ENCODE measurements around the gene SMIM26. TPM values are rescaled to one million over a fixed set of nuclear protein-coding genes. Genes with fewer than 3 reads are reported as not detected.

SMIM26 gene
- total and polyA plus RNA-seq, 2 of the 13 experiments (the other 11 are each of a cell fraction or from before 2014, with no cell fraction given) = 214 to 249 TPM

DNA sequence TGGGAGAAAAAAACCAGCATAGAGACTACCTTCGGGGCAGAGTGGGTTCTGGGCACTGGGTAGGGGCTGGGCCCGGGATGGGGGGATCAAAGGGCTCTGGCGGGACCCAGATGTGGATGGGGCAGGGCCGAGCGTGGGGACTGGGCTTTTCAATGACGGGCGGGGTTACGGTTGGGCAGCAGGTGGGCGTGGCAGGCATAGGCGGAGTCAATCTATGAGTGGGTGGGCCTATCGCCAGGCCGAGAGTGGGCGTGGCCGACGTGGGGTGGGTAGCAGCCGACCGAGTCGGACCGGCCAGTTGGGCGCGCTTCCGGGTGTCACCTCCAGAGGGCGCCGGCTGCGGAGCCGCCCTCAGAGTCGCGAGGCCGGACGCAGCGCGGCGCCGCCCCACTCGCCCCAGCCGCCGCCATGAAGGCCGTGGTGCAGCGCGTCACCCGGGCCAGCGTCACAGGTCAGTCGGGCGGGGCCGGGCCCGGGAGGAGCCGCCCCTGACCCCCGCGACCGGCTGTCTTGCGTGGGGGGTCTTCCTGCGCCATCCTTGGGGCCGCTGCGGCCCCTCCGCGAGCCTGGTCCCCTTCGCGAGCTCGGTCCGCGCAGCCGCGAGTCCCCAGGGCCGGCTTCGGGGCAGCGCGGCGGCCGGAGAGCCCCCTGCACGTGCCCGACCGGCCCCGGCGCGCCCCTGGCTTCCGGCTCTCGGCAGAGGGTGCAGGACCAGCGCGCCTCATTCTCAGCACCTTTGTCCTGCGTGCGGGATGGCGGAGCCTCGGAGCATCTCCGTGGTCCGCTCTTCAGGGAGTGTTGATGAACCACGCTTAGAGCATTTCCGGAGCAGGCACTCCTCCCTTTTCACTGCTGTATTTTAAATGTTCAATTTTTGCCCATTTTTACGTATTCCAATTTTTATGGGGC is 20.7 kb downstream of the SMIM26 start, which contains the start of gene DTD1 (continued):
- TF ChIP-seq HOXA5 (CRISPR knock-in tag; IDR thresholded peaks at IDR 0.05) (peak; percentile 88), SSRP1 (CRISPR knock-in tag; IDR thresholded peaks at IDR 0.05) (no peak), POGZ (CRISPR knock-in tag; IDR thresholded peaks at IDR 0.05) (peak; percentile 94), WIZ (CRISPR knock-in tag; IDR thresholded peaks at IDR 0.05) (no peak), ZNF326 (CRISPR knock-in tag; IDR thresholded peaks at IDR 0.05; ENCODE audit: borderline replicate concordance) (no peak), CBX5 (CRISPR knock-in tag; IDR thresholded peaks at IDR 0.05; ENCODE audit: borderline replicate concordance) (peak; percentile 19; the same call in 1 of the 2 replicates), ZNF430 (CRISPR knock-in tag; IDR thresholded peaks at IDR 0.05) (peak; percentile 51; the same call in 1 of the 2 replicates), SRSF1 (optimal IDR thresholded peaks at IDR 0.05; ENCODE audit: low read depth, low read length) (no peak), ESRRA (CRISPR knock-in tag; IDR thresholded peaks at IDR 0.05; ENCODE audit: low read depth) (0 out of 2 replicates have a peak, but pooled peaks have one; percentile 53), ZNF501 (CRISPR knock-in tag; IDR thresholded peaks at IDR 0.05) (no peak; the same call in 1 of the 2 replicates), ZNF564 (CRISPR knock-in tag; IDR thresholded peaks at IDR 0.05) (peak; percentile 31), ZNF883 (CRISPR knock-in tag; IDR thresholded peaks at IDR 0.05; ENCODE audit: not compliant biosample characterization) (no peak), RELA (CRISPR knock-in tag; IDR thresholded peaks at IDR 0.05) (peak; percentile 72; the same call in 1 of the 2 replicates), ZNF256 (CRISPR knock-in tag; conservative IDR thresholded peaks at IDR 0.05) (peak; percentile 54; the same call in 1 of the 2 replicates), CBX1 (IDR thresholded peaks at IDR 0.05; ENCODE audit: low read depth) (peak; percentile 98), ZNF670 (CRISPR knock-in tag; IDR thresholded peaks at IDR 0.05; ENCODE audit: borderline replicate concordance) (0 out of 2 replicates have a peak, but pooled peaks have one; percentile 39), MTA3 (CRISPR knock-in tag; IDR thresholded peaks at IDR 0.05) (no peak), PPARG (CRISPR knock-in tag; conservative IDR thresholded peaks at IDR 0.05) (no peak), TEAD2 (CRISPR knock-in tag; IDR thresholded peaks at IDR 0.05) (peak; percentile 78; the same call in 1 of the 2 replicates), NFE2L2 (IDR thresholded peaks at IDR 0.05; ENCODE audit: low read length) (no peak), SALL1 (CRISPR knock-in tag; IDR thresholded peaks at IDR 0.05) (peak; percentile 63), ZBTB3 (CRISPR knock-in tag; IDR thresholded peaks at IDR 0.05; ENCODE audit: borderline replicate concordance, low read depth) (no peak), CCDC6 (CRISPR knock-in tag; IDR thresholded peaks at IDR 0.05) (peak; percentile 83), PLRG1 (conservative IDR thresholded peaks at IDR 0.05) (no peak), ATF7-NPFF (CRISPR knock-in tag; IDR thresholded peaks at IDR 0.05; ENCODE audit: low read depth) (peak; percentile 60; the same call in 1 of the 2 replicates)
- TF ChIP-seq, protein P1, sequence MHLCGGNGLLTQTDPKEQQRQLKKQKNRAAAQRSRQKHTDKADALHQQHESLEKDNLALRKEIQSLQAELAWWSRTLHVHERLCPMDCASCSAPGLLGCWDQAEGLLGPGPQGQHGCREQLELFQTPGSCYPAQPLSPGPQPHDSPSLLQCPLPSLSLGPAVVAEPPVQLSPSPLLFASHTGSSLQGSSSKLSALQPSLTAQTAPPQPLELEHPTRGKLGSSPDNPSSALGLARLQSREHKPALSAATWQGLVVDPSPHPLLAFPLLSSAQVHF (CRISPR knock-in tag; IDR thresholded peaks at IDR 0.05) = no peak
- TF ChIP-seq, protein P2, sequence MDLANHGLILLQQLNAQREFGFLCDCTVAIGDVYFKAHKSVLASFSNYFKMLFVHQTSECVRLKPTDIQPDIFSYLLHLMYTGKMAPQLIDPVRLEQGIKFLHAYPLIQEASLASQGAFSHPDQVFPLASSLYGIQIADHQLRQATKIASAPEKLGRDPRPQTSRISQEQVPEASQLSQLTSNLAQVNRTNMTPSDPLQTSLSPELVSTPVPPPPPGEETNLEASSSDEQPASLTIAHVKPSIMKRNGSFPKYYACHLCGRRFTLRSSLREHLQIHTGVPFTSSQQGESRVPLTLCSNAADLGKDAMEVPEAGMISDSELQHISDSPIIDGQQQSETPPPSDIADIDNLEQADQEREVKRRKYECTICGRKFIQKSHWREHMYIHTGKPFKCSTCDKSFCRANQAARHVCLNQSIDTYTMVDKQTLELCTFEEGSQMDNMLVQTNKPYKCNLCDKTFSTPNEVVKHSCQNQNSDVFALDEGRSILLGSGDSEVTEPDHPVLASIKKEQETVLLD (CRISPR knock-in tag; IDR thresholded peaks at IDR 0.05; ENCODE audit: low read depth) = no peak
- TF ChIP-seq, protein P3, sequence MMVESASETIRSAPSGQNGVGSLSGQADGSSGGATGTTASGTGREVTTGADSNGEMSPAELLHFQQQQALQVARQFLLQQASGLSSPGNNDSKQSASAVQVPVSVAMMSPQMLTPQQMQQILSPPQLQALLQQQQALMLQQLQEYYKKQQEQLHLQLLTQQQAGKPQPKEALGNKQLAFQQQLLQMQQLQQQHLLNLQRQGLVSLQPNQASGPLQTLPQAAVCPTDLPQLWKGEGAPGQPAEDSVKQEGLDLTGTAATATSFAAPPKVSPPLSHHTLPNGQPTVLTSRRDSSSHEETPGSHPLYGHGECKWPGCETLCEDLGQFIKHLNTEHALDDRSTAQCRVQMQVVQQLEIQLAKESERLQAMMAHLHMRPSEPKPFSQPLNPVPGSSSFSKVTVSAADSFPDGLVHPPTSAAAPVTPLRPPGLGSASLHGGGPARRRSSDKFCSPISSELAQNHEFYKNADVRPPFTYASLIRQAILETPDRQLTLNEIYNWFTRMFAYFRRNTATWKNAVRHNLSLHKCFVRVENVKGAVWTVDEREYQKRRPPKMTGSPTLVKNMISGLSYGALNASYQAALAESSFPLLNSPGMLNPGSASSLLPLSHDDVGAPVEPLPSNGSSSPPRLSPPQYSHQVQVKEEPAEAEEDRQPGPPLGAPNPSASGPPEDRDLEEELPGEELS (CRISPR knock-in tag; IDR thresholded peaks at IDR 0.05) = 0 out of 2 replicates have a peak, but pooled peaks have one; percentile 15

Data from HepG2 (cell line).